A549 (cell line): Measurements from ENCODE around the gene GPLD1.

ENCODE experiments used
- CBX2 ChIP-seq: fragments of 200-600 bp; sonication (generic); IDR thresholded peaks from 2 replicates; pipeline ENCODE4 v1.6.1; 2016; ENCODE audit warnings: low read depth, mild to moderate bottlenecking, borderline replicate concordance
- FOSL2 ChIP-seq, 2 experiments: fragments of 450-650 bp in 1 of 2; fragments of >200 bp in 1 of 2; sonication (Bioruptor Twin) in 1 of 2; formaldehyde crosslinking; IDR thresholded peaks; 2 replicates each; pipeline versions ENCODE4 v1.5.0 to v1.6.1; 2016 to 2020; ENCODE audit warnings: mild to moderate bottlenecking in 1 of 2, moderate library complexity in 1 of 2
- HDAC2 ChIP-seq: fragments of 200-600 bp; sonication (generic); IDR thresholded peaks from 2 replicates; pipeline ENCODE4 v1.6.1; 2016
- HEYL ChIP-seq: fragments of 250-450 bp; sonication (Bioruptor Pico); IDR thresholded peaks from 2 replicates; pipeline ENCODE4 v1.8.0; 2021; ENCODE audit warnings: mild to moderate bottlenecking, moderate library complexity
- JUN ChIP-seq, 2 experiments: fragments of >200 bp; sonication (Bioruptor Twin); formaldehyde crosslinking; IDR thresholded peaks; 2 replicates in 1 of 2; 3 replicates in 1 of 2; pipeline ENCODE4 v1.6.1; 2016 to 2017
- POLR2A ChIP-seq: IDR thresholded peaks from 2 replicates; pipeline ENCODE4 v1.6.1; 2012; ENCODE audit warnings: mild to moderate bottlenecking, low read length
- RCOR1 ChIP-seq: fragments of 150-350 bp; IDR thresholded peaks from 2 replicates; pipeline ENCODE4 v1.6.1; 2014; ENCODE audit warnings: antibody characterized with exemption, low read length, low read depth
- RFX5 ChIP-seq: fragments of 450-650 bp; IDR thresholded peaks from 2 replicates; pipeline ENCODE4 v1.7.1; 2014; ENCODE audit warnings: antibody characterized with exemption, mild to moderate bottlenecking, moderate library complexity
- ZFP36 ChIP-seq: fragments of 450-650 bp; IDR thresholded peaks from 2 replicates; pipeline ENCODE4 v1.6.1; 2014; ENCODE audit warnings: borderline replicate concordance; ENCODE audit not compliant: partially characterized antibody
- TF ChIP-seq, protein P1 (sequence below): fragments of >200 bp; sonication (Bioruptor Twin); formaldehyde crosslinking; IDR thresholded peaks from 3 replicates; pipeline ENCODE4 v1.5.1; 2016
- TF ChIP-seq, protein P2 (sequence below): fragments of >200 bp; sonication (Bioruptor Twin); formaldehyde crosslinking; IDR thresholded peaks from 2 replicates; pipeline ENCODE4 v1.6.1; 2016
- TF ChIP-seq, protein P3 (sequence below): IDR thresholded peaks from 2 replicates; pipeline ENCODE4 v1.6.1; 2012

DNA sequence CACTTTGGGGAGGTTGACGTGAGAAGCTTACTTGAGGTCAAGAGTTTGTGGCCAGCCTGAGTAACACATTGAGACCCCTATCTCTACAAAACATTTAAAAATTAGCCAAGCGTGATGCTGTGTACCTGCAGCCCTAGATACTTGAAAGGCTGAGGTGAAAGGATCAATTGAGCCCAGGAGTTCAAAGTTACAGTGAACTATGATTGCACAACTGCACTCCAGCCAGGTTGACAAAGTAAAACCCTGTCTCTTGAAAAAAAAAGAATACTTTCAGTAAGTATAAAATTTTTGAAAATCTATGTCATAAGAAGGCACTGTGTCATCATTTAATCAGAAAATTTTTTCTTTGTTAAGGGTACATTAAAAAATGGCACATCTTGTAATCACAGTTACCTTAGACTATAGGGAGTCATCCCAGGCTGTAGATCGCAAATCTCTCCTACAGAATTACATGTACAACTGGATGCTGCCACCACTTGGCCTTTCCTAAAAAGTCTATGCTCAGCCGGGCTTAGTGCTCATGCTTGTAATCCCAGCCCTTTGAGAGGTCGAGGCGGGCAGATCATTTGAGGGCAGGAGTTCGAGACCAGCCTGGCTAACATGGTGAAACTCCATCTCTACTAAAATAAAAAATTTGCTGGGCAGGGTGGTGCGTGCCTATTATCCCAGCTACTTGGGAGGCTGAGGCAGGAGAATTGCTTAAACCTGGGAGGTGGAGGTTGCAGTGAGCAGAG, 103.7 kb downstream of the GPLD1 start:
- TF ChIP-seq, protein P1, sequence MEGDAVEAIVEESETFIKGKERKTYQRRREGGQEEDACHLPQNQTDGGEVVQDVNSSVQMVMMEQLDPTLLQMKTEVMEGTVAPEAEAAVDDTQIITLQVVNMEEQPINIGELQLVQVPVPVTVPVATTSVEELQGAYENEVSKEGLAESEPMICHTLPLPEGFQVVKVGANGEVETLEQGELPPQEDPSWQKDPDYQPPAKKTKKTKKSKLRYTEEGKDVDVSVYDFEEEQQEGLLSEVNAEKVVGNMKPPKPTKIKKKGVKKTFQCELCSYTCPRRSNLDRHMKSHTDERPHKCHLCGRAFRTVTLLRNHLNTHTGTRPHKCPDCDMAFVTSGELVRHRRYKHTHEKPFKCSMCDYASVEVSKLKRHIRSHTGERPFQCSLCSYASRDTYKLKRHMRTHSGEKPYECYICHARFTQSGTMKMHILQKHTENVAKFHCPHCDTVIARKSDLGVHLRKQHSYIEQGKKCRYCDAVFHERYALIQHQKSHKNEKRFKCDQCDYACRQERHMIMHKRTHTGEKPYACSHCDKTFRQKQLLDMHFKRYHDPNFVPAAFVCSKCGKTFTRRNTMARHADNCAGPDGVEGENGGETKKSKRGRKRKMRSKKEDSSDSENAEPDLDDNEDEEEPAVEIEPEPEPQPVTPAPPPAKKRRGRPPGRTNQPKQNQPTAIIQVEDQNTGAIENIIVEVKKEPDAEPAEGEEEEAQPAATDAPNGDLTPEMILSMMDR, result peak; percentile 23; the same call in 1 of the 3 replicates
- TF ChIP-seq HEYL (CRISPR knock-in tag) (no peak), HDAC2 (no peak), RFX5 (no peak), CBX2 (no peak), RCOR1 (no peak), FOSL2 (IDR thresholded peaks at IDR 0.05) (no peak), FOSL2 (CRISPR knock-in tag; IDR thresholded peaks at IDR 0.05) (no peak), JUN (IDR thresholded peaks at IDR 0.05) (no peak), ZFP36 (no peak), POLR2A (no peak)
- TF ChIP-seq, protein P2, sequence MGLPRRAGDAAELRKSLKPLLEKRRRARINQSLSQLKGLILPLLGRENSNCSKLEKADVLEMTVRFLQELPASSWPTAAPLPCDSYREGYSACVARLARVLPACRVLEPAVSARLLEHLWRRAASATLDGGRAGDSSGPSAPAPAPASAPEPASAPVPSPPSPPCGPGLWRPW, result no peak
- TF ChIP-seq, protein P3, sequence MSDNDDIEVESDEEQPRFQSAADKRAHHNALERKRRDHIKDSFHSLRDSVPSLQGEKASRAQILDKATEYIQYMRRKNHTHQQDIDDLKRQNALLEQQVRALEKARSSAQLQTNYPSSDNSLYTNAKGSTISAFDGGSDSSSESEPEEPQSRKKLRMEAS, result no peak
